Measurements from ENCODE around the gene SULT2B1.

The SULT2B1 gene

DNA sequence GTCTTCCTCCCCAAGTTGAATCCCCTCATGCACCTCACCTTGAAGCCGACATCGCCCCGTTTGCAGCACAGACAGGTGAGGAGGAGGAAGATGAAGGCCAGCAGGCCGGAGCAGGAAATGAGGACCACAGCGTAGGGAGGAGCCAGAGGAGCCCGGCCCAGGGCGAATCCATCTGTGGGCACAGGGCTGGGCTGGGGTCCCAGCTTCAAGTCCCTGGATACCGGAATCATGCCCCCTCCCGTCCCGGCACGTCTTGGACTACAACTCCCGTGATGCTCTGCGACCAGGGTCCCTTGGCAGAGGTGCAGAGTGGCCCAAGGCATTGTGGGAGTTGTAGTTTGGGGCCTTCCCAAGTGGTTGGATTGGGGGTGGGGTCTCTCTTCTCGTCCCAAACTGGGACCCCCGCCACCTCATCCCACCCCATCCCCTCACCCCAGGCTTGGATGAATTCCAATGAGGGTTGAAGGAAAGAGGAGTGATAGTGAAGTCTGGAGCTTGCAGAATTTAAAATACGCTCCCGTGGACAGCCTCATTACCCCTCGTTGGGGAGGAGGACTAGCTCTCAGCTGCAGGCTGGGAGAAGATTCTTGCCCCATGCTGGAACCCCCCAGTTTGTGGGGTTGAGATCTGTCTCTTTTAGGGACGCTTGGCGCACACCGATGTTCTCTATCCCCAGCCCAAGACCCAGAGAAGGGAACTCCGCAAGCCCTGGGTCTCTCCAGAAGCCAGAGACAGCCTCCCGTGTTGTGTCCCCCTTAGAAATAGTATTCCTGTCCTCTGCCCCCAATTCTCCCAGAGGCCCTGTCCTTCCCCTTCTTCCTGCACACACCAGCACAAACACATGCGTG, 41.3 kb upstream of the SULT2B1 start:
- TF ChIP-seq, protein P1, sequence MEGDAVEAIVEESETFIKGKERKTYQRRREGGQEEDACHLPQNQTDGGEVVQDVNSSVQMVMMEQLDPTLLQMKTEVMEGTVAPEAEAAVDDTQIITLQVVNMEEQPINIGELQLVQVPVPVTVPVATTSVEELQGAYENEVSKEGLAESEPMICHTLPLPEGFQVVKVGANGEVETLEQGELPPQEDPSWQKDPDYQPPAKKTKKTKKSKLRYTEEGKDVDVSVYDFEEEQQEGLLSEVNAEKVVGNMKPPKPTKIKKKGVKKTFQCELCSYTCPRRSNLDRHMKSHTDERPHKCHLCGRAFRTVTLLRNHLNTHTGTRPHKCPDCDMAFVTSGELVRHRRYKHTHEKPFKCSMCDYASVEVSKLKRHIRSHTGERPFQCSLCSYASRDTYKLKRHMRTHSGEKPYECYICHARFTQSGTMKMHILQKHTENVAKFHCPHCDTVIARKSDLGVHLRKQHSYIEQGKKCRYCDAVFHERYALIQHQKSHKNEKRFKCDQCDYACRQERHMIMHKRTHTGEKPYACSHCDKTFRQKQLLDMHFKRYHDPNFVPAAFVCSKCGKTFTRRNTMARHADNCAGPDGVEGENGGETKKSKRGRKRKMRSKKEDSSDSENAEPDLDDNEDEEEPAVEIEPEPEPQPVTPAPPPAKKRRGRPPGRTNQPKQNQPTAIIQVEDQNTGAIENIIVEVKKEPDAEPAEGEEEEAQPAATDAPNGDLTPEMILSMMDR (IDR thresholded peaks at IDR 0.05) = no peak

DNA sequence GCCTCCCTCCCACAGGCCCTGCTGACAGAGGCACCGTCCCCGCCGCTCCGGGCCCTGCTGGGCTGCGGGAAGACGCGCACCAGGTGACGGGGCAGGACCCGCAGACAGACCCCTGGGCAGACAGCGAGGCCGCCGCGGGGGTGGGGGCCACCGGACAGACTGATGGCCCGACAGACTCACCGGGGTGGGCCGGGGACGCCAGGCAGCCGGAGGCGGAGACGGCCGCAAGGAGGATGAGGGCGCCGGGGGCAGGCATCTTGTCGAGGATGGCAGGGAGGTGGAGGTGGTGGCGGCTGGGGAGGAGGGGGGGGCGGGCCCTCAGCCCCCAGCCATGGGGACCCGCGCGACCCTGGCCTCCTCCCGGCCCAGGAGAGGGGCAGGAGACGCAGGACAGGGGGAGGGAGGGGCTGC, 40.6 kb upstream of the SULT2B1 start:
- TF ChIP-seq, protein P1 (IDR thresholded peaks at IDR 0.05) = no peak

DNA sequence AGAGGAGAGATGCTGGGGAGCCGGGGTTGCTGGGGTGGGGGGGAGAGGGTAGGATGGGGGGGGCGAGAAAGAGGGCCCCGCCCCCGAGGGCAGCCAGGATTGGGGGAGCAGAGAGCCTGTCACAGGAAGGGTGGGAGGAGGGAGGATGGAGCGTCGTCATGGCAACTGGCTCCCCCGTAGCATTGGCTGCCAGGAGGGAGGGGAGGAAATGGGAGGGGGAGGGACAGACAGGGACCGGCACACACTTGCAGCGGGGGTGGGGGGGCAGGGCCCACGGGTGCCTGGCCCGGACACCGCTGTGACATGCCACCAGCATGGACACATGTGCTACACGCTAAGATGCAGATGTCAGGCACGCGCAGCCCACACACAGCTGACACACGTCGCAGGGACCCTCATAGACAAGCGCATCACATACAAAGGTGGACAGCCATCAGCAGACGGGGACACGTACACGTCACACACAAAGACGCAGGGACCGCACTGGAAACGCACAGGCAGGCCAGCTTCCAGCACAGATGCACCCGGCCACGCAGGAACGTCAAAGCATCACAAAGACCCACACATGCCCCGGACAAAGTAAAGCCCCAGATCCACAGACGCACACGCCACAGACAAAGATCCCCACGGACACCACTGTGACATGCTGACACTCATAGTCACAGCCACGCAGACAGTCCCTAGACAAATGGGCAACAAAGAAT, 40.0 kb upstream of the SULT2B1 start, which contains the start of gene LMTK3:
TSS of gene LMTK3 (minus strand) at position 36 of the 704 bp plus-strand sequence. CDS start 259 bp downstream, outside the sequence.
- TF ChIP-seq, protein P1 (IDR thresholded peaks at IDR 0.05) = no peak

DNA sequence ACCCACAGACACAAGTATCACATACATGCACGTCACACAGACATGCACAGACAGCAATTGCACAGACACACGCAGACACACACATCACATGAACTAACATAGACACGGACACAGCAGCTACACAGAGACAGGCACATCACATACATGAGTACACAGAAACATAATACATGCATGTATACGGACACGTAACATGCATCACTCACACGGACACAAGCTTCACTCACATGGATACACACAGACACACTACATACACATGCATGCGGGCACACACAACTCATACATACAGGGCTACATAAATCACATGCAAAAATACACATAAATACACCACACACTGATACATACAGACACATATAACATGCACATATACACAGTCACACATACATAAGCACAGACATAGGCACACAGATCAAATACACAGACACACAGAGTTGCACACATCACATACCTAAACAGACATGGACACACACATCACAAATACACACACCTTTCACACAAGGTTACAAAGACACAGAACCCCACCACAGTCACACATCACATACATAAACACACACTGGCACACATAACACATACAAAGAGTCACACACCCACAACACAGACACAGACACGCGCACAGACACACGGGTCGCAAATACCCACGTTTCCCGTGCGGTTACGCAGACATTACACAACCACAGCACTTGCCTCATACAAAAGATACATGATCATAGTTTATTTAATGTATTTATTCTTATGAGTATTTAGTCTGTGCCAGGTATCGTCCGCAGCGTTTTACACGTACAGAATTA, 39.3 kb upstream of the SULT2B1 start:
- TF ChIP-seq, protein P1 (IDR thresholded peaks at IDR 0.05) = no peak

DNA sequence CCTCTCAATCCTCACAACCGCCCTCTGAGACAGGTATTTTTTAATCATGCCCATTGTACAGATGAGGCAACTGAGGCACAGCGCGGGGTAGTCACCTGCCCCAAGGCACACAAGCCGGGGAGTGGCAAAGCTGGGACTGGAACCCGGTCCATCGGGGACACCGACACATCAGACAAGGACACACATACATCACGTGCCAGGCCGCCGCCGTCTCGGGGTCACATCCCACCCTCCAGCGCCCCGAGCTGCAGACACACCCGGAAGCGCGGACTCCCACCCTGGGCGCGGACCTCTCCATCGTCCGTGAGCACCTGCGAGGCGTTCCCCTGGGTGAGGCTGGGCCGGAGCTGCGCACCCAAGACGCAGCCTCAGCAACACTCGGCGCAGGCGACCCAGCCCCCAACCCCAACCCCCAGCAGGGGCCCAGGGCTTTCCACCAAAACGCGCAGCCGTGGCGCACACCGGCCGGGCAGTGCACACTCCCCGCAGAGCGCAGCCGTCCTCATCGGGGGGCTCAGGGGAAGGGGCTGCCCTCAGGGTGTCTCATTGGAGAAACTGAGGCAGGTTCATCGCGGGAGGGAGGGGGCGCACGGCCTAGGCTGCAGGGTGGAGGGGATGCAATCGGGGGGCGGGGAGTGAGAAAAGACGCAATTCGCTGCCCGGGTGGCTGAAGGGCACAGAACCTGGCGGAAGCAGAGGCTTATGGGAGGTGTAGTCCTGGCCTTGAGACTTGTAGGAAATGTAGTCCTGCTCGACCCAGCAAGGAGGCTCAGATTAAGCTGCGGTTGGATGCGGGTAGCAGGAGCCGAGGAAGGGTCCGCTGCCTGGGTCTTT, 38.5 kb upstream of the SULT2B1 start:
- TF ChIP-seq, protein P1 (IDR thresholded peaks at IDR 0.05) = no peak

DNA sequence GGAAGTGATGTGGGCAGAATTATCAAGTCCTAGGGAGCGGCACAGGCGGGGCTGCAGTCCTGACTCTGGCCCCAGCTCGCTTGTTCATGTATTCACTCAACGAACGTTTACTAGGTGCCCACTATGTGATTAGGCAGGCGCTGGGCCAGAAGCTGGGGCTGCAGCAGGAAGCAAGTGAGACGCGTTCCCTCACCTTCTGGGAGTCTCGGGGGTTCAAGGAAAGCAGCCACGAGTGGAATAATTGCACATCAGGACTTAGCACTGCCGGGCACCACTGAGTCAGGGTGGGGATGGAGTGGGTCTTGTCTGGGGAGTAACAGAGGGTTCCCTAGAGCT, 37.9 kb upstream of the SULT2B1 start:
- TF ChIP-seq, protein P1 (IDR thresholded peaks at IDR 0.05) = no peak

DNA sequence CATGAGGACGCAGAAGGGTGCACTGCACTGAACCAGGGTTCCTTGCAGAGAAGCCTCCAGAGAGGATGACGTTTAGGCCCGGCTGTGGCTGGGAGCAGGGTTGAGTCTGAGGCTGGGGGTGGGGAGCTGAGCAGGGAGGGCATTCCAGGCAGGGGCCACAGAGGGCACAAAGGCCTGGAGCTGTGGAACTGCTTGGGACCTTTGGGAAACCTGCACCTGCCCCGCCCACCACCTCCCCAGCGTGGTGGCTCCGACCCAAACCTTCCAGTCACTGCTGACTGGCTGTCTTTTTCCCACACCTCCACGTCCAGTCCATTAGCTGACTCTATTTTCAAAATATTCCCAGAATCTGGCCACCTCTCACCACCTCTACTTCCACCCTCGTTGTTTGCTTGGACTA, 35.4 kb upstream of the SULT2B1 start:
- TF ChIP-seq, protein P1 (IDR thresholded peaks at IDR 0.05) = no peak
